Gastrocnemius medialis (tissue), 4 donors: ENCODE data around the gene EIF2AK3. TPM values are rescaled to one million over a fixed set of nuclear protein-coding genes. Genes with fewer than 3 reads are reported as not detected.
A peak's percentile ranks its signal among the peaks of the same experiment; 100 is the strongest.
"Not testable (repeated sequence)": the region's sequence is repeated elsewhere in the genome, so short reads cannot be mapped to it uniquely, and the experiment has no call there.

Source experiments
- ATAC-seq, 2 donors: fragments of 150-250 bp; one replicate each; pipeline ENCODE4 v1.9.1; 2016
- DNase-seq, 2 donors: peaks; one replicate each; pipeline ENCODE4 v3.0.0-alpha.2; 2019
- H3K27ac ChIP-seq, 4 donors: fragments of 200-600 bp; sonication (generic); 1 replicate in 1 of 4; 2 replicates in 3 of 4; pipeline ENCODE4 v1.5.1; 2016 to 2018; ENCODE audit warnings: mild to moderate bottlenecking in 2 of 4, moderate library complexity in 1 of 4
- H3K27me3 ChIP-seq, 3 donors: fragments of 200-600 bp; sonication (generic) in 2 of 3; 1 replicate in 1 of 3; 2 replicates in 2 of 3; pipeline versions ENCODE4 v1.5.1 to v1.6.0; 2016 to 2019; ENCODE audit warnings: mild to moderate bottlenecking in 1 of 3, moderate library complexity in 1 of 3
- H3K36me3 ChIP-seq, 2 donors: fragments of 200-600 bp; sonication (generic) in 1 of 2; one replicate each; pipeline ENCODE4 v1.5.1; 2017 to 2018
- H3K4me1 ChIP-seq, 2 donors: fragments of 200-600 bp; sonication (generic) in 1 of 2; one replicate each; pipeline ENCODE4 v1.5.1; 2016 to 2017; ENCODE audit warnings: mild to moderate bottlenecking in 2 of 2
- H3K4me3 ChIP-seq, 4 donors: fragments of 200-600 bp; sonication (generic) in 3 of 4; 1 replicate in 1 of 4; 2 replicates in 3 of 4; pipeline ENCODE4 v1.5.1; 2016 to 2019; ENCODE audit warnings: mild to moderate bottlenecking in 2 of 4
- H3K9me3 ChIP-seq, 3 donors: fragments of 200-600 bp; sonication (generic) in 2 of 3; 1 replicate in 1 of 3; 2 replicates in 2 of 3; pipeline ENCODE4 v1.5.1; 2016 to 2019
- POLR2A ChIP-seq, 2 donors: fragments of 450-650 bp; IDR thresholded peaks; one replicate each; pipeline ENCODE4 v1.6.1; 2017; ENCODE audit warnings: antibody characterized with exemption in 2 of 2, mild to moderate bottlenecking in 2 of 2, moderate library complexity in 2 of 2
- in situ Hi-C, 4 donors: fragments of 200-750 bp; cut with MboI; loops; one replicate each; pipeline versions ENCODE4 v1.15.0 to v1.8.0; 2017; ENCODE audit warnings: low sequenced_read_pairs in 4 of 4
- intact Hi-C: fragments of 100-400 bp; cut with DNase I; formaldehyde crosslinking; loops from one replicate; pipeline ENCODE4 v1.15.1; 2023; ENCODE audit warnings: low total_unique reads
- total RNA-seq, 4 donors: library from RNA; depleted of rRNA; stranded (reverse); fragments of >200 nt; gene quantifications; one replicate each; pipeline versions ENCODE4 v1.1.0 to v1.2.3, GENCODE V29; 2016
- TF ChIP-seq, protein P1 (sequence below), 5 experiments: fragments of 450-650 bp in 3 of 5; fragments of 200-600 bp in 2 of 5; sonication (generic) in 2 of 5; IDR thresholded peaks in 4 of 5; conservative IDR thresholded peaks in 1 of 5; 1 replicate in 4 of 5; 2 replicates in 1 of 5; pipeline ENCODE4 v1.5.1; 2016 to 2019; ENCODE audit warnings: antibody characterized with exemption in 5 of 5, mild to moderate bottlenecking in 3 of 5, moderate library complexity in 3 of 5

Gene EIF2AK3
- total RNA-seq, 4 donors from 2014 or later: 5.9 to 20.1 (median 9.8) TPM

DNA sequence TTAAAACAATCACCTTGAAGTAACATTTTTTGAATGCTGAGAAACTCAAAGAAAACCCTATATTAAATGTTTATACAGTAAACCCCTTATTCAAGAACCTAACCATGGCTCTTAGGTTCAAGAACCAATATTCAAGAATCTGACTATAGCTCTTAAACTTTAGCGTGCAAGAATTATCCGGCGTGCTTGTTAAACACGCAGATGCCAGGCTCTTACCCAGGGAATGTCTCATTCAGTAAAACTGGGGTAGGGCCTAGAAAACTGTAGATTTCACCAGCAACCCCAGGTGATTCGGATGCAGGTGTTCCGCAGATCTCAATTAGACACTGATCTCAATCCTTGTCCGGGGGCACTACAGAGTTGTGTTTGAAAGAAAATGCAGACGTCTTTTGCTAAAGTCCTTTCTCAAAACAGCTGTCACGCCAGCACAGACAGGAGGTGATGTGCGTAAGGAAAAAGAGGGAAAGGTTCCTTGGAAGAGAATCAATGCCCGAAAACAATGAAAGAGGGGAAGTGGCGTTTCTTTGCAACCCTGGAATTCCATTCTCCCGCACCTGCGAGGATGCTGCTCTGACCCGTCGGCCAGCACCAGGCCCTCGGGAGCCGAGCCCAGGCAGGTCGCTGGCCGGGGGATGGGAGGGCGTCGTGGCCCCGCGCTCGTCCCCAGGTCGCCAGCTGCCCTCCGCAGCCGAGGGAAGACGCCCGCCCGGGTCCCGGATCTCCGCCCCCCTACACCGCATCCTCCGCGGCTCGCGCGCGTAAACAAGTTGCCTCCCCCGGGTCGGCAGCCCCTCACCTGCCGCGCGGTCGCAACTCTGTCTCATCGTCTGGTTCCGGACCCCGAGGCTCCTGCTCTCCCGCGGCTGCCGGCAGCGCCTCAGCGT, 851 bp downstream of the EIF2AK3 start:
- peaks cover 21 to 39% of the 10 kb centered on the region in 2 donors for H3K4me1 ChIP-seq
- H3K36me3 ChIP-seq: no peaks in the 10 kb centered on the region
- H3K27me3 ChIP-seq: no peaks in the 10 kb centered on the region
- peak overlapping the region; percentile 92 to 97 (median 94) for H3K27ac ChIP-seq
- intact Hi-C loops (loop anchor here (1.0 to 5.0 kb wide), 4 partner anchors 26 to 65 kb away; partner anchors contain the start of gene RPIA), in situ Hi-C loops (loop anchor here in 2 of 4 donors (5.0 kb wide), 2 partner anchors 41 to 46 kb away; no protein-coding TSS in a partner anchor)
- ATAC-seq (no peak), DNase-seq (peak; percentile 4 to 22)
- H3K9me3 ChIP-seq: no peaks in the 10 kb centered on the region
- TF ChIP-seq, protein P1, sequence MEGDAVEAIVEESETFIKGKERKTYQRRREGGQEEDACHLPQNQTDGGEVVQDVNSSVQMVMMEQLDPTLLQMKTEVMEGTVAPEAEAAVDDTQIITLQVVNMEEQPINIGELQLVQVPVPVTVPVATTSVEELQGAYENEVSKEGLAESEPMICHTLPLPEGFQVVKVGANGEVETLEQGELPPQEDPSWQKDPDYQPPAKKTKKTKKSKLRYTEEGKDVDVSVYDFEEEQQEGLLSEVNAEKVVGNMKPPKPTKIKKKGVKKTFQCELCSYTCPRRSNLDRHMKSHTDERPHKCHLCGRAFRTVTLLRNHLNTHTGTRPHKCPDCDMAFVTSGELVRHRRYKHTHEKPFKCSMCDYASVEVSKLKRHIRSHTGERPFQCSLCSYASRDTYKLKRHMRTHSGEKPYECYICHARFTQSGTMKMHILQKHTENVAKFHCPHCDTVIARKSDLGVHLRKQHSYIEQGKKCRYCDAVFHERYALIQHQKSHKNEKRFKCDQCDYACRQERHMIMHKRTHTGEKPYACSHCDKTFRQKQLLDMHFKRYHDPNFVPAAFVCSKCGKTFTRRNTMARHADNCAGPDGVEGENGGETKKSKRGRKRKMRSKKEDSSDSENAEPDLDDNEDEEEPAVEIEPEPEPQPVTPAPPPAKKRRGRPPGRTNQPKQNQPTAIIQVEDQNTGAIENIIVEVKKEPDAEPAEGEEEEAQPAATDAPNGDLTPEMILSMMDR (IDR thresholded peaks at IDR 0.05 in 4 of 5, conservative IDR thresholded peaks at IDR 0.05 in 1 of 5): no peak
- no peak for TF ChIP-seq POLR2A (IDR thresholded peaks at IDR 0.05)
- H3K4me3 ChIP-seq: peak overlapping the region; percentile 71 to 96 (median 80)

DNA sequence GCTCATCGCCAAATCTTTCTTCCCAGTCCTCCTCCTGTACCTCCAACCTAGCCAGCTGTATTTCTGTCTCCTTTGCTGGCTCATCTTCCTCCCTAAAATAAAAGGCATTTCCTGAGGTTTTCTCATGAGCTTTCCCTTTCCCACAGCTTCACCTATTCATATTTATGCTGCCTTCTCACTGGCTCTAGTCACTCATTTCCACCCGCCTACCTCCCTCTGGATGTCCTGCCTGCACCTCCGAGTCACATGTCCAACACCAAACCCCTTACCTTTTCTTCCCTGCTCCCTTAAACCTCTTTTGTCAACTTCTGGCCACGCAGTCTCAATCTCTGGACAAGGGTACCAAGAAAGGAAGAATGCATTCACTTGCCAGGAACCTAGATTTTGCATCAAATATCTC, 2.8 kb downstream of the EIF2AK3 start:
- in situ Hi-C loops (no loop called here), intact Hi-C loops (no loop called here)
- Histone ChIP-seq H3K27ac (no peak overlapping the region), H3K9me3 (no peaks in the 10 kb centered on the region), H3K27me3 (no peaks in the 10 kb centered on the region), H3K4me3 (no peak overlapping the region), H3K36me3 (no peaks in the 10 kb centered on the region), H3K4me1 (peaks cover 21 to 39% of the 10 kb centered on the region in 2 donors)
- DNase-seq (no peak), ATAC-seq (no peak)
- TF ChIP-seq, protein P1 (IDR thresholded peaks at IDR 0.05 in 4 of 5, conservative IDR thresholded peaks at IDR 0.05 in 1 of 5): no peak
- no peak for TF ChIP-seq POLR2A (IDR thresholded peaks at IDR 0.05)

DNA sequence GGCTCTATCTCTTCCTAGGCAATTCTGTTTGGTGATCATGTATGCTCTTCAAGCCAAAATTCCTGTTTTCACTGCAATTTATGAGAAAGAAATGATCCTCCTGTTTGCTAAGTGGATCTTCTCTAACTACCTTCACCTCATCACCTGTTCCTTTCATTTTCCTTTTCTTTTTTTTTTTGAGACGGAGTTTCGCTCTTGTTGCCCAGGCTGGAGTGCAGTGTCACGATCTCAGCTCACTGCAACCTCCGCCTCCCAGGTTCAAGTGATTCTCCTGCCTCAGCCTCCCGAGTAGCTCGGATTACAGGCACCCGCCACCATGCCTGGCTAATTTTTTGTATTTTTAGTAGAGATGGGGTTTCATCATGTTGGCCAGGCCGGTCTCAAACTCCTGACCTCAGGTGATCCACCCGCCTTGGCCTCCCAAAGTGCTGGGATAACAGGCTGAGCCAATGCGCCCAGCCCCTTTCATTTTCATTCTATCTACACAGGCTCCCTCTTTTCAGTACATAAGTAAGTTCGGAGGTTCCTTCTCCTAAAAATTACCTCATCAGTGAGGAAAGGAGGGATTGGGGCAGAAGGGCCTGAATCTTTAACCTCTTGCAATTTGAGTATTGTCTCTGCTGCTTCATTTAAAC, 3.3 kb downstream of the EIF2AK3 start:
- H3K9me3 ChIP-seq, H3K27me3 ChIP-seq, H3K36me3 ChIP-seq, H3K27ac ChIP-seq, DNase-seq, H3K4me3 ChIP-seq, ATAC-seq, intact Hi-C loops, in situ Hi-C loops: not testable (repeated sequence)
- H3K4me1 ChIP-seq: peaks cover 20 to 36% of the 10 kb centered on the region in 2 donors

DNA sequence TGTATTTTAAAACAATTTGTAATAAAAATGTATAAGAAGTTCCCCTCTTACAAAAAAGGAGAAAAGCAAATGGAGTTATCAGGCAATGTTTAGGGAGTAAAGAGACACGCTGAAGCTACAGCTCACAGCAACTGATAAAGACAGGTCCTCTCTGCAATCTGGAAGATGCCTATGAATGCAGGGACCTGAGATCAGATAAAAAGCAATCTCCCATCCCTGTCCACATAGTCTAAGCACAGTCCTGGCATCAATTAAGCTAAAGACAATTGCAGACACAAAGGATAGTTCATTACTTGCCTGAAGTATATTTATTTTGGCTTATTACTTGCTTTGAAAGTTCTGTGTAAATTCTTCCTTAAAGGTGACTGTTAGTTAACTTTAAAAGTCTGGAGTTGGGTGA, 5.0 kb downstream of the EIF2AK3 start:
- DNase-seq (no peak), ATAC-seq (no peak)
- peaks cover 13 to 28% of the 10 kb centered on the region in 2 donors for H3K4me1 ChIP-seq
- no peaks in the 10 kb centered on the region for H3K9me3 ChIP-seq
- no peak overlapping the region for H3K27ac ChIP-seq
- no peaks in the 10 kb centered on the region for H3K36me3 ChIP-seq
- intact Hi-C loops: no loop called here
- in situ Hi-C loops: no loop called here
- H3K4me3 ChIP-seq: no peak overlapping the region
- no peaks in the 10 kb centered on the region for H3K27me3 ChIP-seq
- TF ChIP-seq POLR2A (IDR thresholded peaks at IDR 0.05): no peak
- TF ChIP-seq, protein P1 (IDR thresholded peaks at IDR 0.05 in 4 of 5, conservative IDR thresholded peaks at IDR 0.05 in 1 of 5): no peak

DNA sequence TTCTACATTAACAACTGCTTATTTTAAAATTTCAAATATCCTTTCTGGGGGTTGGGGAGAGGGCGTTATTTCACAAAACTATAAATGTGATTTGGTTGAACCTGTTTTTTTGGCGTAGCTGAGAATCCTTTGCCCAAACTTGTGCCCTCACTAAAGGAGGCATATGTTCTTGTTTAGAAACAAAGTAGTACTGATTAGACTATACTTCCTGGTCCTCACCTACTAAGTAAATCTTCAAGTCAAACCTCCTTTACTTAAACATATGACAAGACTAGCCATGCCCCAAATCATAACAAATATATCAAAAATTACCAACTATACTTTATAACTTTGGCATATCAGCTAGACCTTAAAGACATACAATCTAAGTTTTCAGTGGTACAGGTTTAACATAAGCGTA, 5.8 kb downstream of the EIF2AK3 start:
- no peak overlapping the region for H3K27ac ChIP-seq
- no peak for TF ChIP-seq POLR2A (IDR thresholded peaks at IDR 0.05)
- TF ChIP-seq, protein P1 (IDR thresholded peaks at IDR 0.05 in 4 of 5, conservative IDR thresholded peaks at IDR 0.05 in 1 of 5): no peak
- no peaks in the 10 kb centered on the region for H3K36me3 ChIP-seq
- no peaks in the 10 kb centered on the region for H3K9me3 ChIP-seq
- H3K4me3 ChIP-seq: no peak overlapping the region
- no peak for DNase-seq
- ATAC-seq: no peak
- in situ Hi-C loops: no loop called here
- no peaks in the 10 kb centered on the region for H3K27me3 ChIP-seq
- intact Hi-C loops: no loop called here
- peaks cover 13 to 28% of the 10 kb centered on the region in 2 donors for H3K4me1 ChIP-seq
